GM18519 (cell line): ENCODE data around the gene AZIN2.
"Not testable (repeated sequence)": the region's sequence is repeated elsewhere in the genome, so short reads cannot be mapped to it uniquely, and the experiment has no call there.

Experiments
- ATAC-seq: cut with Tn5 transposase; IDR thresholded peaks from one replicate; pipeline ENCODE4 v1.9.1; 2021; ENCODE audit warnings: mild to moderate bottlenecking, moderate library complexity; ENCODE audit not compliant: unreplicated experiment, low FRiP score

The AZIN2 gene

DNA sequence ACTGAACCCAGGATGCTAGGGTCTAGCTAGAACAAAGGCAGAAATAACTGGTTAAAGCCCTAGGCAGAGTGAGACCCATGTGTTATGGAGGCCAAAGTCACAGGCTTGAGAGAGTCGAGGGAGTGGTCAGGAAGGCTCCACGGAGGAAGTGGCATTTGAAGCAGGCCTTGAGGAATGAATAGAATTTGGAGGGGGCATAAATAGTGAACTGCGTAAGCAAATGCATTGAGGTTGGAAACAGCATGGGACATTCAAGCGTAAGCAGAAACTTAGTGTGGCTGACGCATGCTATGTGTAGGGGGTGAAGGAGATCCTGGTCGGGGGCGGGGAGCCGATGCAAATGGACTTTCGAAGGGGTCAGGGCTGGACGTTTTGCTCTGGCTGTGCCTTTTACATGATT lies 11.5 kb downstream of the AZIN2 start:
- ATAC-seq = no peak

DNA sequence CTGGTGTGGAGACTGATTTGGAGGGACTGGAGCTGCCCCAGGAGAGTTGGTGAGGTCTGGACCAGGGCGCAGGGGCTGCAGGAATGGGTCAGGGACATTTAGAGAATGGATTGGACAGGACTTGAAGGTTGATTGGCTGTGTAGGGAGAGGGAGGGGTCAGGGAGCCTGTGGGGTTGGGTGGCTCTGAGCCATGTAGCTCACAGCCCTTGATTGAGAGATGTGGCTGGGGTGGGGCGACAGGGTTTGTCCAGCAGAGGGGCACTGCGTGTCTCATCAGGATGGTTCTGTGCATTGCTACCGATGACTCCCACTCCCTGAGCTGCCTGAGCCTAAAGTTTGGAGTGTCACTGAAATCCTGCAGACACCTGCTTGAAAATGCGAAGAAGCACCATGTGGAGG lies 12.1 kb downstream of the AZIN2 start:
- no peak for ATAC-seq

GRCh38 chr1:33094486-33094885 lies 13.5 kb downstream of the AZIN2 start:
- no peak for ATAC-seq

DNA sequence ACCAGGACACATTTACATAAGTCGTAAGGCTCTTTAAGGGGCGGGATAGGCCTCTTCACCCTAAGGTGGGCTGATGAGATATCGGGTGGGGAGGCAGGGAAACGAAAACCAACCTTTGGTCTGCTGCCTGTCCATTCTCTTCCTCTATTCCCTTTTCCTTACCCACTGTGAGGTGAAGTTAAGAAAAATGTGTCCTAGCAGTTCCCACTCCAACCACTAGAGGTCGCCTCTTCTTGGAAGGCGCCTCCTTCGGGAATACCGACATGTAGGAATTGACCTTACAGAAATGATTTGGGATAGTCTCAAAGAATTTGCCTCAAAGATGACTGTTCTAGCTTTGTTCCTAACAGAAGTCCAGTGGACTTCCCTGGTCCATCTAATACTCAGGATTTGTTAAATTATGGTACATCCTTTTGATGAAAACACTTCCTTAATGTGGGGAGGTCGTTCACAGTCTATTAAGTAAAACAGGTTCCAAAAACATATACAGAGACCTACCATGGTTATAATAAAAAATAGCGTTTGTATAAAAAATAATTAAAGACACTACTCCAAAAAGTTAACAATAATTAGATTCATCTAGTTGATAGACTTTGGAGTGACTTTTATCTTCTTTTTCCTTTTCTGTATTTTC lies 14.1 kb downstream of the AZIN2 start:
- ATAC-seq = no peak

DNA sequence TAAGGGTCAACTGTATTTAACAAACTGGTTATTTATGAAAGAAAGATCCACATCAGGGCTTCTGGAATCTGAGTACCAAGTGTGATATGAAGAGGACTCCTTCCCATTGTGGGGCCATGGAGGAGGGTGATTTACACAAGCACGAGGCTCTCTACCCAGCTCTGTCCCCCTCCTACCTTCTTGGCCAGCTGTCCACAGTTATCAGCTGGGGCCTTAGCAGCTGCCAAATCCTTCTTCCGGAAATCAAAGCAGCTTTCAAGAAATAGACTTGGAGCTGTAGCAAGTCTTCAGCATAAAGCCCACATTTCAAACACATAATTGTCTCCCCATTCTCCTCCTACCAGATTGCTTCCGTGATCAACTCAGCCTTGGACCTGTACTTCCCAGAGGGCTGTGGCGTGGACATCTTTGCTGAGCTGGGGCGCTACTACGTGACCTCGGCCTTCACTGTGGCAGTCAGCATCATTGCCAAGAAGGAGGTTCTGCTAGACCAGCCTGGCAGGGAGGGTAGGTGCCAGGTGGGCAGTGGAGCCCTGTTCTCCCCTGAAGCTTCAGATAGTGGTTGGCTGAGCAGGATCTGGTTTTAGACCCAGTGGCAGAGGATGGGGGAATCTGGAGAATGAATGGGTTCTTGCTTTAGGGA lies 15.5 kb downstream of the AZIN2 start:
- no peak for ATAC-seq

DNA sequence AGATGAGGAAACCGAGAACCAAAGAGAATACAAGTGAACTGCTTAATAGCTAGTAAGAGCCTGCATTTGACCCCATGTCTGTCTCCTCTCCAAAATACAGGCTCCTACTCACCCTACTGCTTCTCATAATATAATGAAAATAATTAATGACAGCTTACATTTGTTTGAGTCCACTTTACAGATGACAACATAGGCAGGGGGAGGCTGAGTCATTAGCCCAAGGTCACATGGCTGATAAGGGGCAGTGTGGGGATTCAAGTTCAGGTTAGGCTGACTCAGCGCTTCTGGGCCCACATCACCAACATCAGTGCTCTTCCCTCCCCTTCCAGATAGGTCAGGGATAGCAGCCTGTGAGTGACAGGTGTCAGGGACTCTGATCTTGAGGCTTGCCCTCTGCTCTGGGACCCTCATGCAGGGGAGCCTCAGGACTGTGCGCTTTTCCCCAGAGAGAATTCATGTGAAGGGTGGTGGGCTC lies 16.2 kb downstream of the AZIN2 start:
- no peak for ATAC-seq

DNA sequence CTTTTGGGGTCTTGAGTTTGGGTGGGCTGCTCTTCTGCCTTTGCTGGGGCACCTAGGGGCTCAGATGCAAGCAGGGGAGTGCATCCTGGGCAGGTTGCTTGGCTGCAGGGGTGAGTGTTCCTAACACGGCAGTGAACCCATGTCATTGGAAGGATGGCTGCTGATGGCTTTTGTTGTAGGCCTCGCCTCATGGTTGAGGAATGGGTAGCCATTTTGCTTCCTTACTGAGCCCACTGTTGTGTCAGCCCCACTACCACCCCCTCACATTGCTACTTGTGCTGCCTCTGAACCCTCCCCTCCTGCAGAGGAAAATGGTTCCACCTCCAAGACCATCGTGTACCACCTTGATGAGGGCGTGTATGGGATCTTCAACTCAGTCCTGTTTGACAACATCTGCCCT lies 16.8 kb downstream of the AZIN2 start:
- ATAC-seq = no peak

DNA sequence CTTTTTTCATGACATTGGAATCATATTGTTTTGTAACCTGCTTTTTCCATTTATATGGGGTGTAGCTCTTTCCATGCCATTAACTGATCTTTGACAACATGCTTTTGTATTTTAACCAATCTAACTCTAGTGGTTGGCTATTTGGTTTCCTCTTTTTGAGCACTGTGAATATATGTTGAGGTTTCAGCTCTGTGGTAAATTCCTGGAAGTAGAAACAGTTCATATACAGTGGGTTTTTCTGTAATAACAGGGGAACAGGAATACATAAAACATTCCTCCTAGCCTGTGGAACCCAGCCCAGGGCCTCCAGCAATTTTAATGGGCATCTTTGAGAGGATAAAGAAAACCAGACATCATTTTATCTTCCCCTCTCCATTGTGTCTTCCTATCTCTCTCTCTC lies 17.4 kb downstream of the AZIN2 start:
- ATAC-seq = no peak

GRCh38 chr1:33099290-33100118 lies 18.6 kb downstream of the AZIN2 start:
- ATAC-seq = no peak

DNA sequence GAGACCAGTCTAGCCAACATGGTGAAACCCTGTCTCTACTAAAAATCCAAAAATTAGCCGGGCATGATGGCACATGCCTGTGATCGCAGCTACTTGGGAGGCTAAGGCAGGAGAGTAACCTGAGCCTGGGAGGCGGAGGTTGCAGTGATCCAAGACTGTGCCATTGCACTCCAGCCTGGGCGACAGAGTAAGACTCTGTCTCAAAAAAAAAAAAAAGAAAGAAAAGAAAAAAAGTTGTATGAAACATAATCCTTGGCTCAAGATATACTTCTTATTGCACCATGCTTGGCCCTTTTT lies 19.1 kb downstream of the AZIN2 start:
- ATAC-seq = not testable (repeated sequence)

DNA sequence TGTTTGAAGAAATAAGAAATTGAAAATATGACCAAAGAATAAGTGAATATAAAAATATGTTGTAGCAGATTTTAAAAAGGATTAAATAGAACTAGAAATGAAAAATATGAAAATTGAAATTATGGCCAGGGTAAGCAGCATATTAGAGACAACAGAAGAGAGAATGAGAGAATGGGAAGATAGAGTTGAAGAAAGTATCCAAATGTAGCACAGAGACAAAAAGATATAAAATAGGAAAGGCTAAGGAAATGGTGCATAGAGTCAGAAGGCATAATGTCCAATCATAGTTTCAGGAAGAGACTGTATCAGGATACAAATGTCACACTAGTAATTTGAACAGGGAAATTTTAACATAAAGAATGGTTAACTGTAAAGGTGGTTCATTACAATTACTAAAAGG lies 29.5 kb downstream of the AZIN2 start:
- ATAC-seq = no peak

DNA sequence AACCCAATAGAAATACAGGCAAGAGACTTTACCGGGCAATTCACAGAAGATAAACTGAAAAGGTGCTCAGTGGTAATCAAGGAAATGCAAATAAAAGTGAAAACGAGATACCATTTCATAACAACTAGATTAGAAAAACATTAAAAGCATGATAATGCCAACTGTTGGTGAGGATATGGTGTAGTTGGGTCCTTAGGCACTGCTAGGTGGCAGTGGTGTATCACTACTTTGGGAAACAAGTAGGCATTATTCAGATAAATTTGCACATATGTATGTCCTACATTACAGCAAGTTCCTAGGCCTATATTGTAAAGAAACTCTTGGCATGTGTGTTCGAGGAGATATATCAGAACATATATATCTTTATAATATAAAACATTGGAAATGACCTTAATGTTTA lies 31.0 kb downstream of the AZIN2 start:
- no peak for ATAC-seq

- no peak for ATAC-seq
Observed at GRCh38 chr1:33117440-33118085, 36.6 kb downstream of the AZIN2 start.

DNA sequence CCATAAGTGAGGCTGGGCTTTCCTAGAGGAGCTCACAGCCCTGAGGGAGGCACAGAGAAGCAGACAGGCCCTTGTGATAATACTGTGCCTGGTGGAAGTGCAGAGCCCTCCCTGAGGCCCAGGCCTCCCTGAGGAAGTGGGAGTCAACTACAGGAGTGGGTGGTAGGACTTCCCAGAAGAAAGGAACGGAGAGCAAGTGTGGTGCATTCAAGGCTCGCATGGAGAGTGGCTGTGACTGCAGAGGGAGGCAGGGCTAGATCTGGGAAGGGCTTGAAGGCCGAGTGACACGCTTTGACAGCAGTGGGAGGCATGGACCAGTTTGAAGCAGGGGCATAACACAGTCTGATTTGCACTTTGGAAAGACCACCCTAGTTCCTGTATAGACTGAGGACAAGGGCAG lies 37.3 kb downstream of the AZIN2 start:
- ATAC-seq = no peak

DNA sequence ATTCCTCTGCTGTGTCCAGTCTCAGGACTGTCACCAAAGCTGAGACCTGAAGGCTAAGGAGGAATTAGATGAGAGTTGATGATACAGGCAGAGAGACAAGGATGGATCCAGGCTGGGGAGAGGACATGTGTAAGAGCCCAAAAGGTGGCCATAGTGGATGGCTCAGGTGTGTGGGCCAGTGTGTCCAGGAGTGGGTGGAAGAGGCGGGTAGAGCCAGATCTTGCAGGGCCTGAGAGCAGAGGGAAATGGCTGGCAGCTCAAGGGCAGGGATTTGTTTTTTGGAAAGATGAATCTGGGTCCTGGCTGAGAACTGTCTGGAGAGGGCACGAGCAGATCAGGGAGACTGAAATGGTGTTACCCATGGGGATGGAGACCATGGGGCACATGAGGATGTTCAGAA lies 38.1 kb downstream of the AZIN2 start:
- ATAC-seq = no peak

DNA sequence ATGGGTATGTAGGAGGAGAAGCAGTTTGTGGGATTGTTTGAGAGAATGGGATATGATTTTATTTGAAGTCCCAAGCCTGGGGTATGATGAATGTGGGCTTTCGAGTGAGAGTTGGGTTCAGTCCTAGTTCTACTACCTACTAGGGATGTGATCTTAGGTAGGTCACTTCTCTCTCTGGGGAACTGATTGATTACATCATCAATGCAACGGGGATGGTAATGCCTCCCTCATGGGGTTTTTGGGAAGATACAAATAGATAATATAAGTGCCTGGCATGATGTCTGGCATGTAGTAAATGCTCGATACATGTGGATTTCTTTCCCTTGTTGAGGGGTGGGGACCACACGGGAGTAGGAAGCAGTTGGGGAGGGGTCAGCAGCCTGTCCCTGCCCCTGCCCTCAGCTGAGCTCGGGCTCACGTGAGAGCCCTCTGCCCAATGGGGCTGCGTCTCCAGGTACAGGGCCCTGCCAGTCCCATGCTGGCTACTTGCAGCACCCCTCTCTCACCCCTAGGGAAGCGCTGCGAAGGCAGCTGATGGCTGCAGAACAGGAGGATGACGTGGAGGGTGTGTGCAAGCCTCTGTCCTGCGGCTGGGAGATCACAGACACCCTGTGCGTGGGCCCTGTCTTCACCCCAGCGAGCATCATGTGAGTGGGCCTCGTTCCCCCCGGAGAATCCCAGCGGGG lies 38.7 kb downstream of the AZIN2 start:
- ATAC-seq = no peak

GRCh38 chr1:33120436-33121231 lies 39.7 kb downstream of the AZIN2 start:
- ATAC-seq = no peak

DNA sequence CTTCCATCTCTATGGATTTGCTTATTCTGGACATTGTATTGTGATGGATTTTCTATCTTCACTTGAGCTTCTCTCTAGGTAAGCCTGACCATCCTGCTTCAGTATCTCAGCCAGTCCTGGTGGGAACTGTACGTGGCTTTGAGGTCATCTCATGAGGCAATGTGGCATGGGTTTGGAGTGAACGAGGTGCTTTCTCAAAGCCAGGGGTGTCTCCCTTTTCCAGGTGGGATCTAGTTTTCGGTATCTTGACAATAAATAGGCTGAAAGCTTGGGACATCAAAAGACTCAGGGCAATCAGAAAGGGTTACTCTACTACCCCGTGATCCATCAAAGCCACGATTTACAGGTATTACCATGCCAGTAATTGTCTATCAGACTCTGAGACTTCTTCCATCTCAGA lies 40.8 kb downstream of the AZIN2 start:
- no peak for ATAC-seq

DNA sequence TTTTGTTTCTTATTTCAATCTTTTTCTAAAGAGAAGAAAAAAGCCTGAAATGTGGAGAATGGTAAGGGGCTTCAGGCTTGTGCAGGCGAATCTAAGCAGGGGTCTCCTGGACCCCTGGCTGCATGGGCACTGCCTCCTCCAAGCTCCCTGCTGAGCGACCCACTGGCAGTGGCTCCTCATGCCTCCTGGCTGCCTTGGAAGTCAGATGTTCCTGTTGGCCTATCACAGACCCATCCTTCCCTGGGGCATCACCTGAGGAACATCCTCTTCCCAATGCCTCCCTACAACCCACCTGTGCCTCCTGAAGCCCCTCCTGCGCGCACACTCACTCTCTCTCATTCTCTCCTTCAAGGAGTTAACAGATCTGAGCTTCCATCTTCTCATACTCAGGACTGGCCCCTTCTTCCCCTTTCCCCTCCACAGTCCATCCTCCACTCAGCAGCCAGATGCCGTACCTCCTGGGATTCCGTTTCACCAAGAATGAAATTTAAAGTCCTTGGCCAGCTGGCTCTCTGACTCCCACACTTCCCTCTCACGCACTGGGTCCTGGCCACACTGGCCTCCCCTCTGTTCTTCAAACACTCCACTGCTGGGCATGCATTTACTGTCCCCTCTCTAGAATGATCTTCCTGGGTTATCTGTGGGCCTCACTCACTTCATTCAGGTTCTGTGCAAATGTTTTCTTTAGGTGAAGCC lies 41.7 kb downstream of the AZIN2 start:
- ATAC-seq = no peak
